ENCODE results near the gene SND1.

The SND1 gene

DNA sequence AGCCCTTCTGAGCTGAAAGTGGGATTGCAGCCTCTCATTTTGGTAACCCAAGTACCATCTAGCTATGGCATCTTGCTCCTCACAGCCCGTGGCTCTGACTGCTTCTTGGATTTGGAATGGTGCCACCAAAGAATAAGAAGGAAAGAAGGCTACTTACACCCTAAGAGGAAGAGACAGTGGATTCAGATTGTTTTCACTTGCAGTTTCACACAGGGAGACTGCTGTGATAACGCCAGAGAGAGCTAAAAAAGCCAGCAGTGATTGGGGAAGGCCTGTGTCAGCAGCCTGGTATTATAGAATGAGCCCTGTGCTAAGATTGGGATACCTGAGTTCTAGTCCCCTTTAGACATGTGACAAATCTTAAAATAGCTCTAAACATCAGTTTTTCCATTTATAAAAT, 382.8 kb downstream of the SND1 start:
- Histone ChIP-seq H4K20me1 (ENCODE audit: low read depth, low read length) (0 out of 2 replicates have a peak, but pooled peaks cover 5% of the 10 kb centered on the region), H3K9ac (ENCODE audit: low read length) (no peak overlapping the region), H3F3A (ENCODE audit: insufficient read depth) (no peaks in the 10 kb centered on the region), H3K9me3 (ENCODE audit: insufficient read depth, low read length) (no peaks in the 10 kb centered on the region), H3K9me2 (replicated peaks; ENCODE audit: insufficient read depth, low read length) (no peaks in the 10 kb centered on the region), H3K4me3 (ENCODE audit: insufficient read depth, low read length, poor library complexity, severe bottlenecking) (no peak overlapping the region), H3K79me2 (ENCODE audit: insufficient read depth, low read length) (no peaks in the 10 kb centered on the region; the same call in 1 of the 2 replicates), H3K27me3 (ENCODE audit: low read length) (no peaks in the 10 kb centered on the region), H3K27ac (ENCODE audit: low read depth, low read length) (no peak overlapping the region), H3K4me2 (ENCODE audit: low read depth, low read length, poor library complexity, severe bottlenecking) (no peak overlapping the region), H2AFZ (ENCODE audit: low read depth, low read length, severe bottlenecking) (no peak overlapping the region), H3K36me3 (ENCODE audit: low read length) (no peaks in the 10 kb centered on the region)
- TF ChIP-seq EZH2phosphoT487 (conservative IDR thresholded peaks at IDR 0.05; ENCODE audit: low read length), result no peak
- TF ChIP-seq, protein P1, sequence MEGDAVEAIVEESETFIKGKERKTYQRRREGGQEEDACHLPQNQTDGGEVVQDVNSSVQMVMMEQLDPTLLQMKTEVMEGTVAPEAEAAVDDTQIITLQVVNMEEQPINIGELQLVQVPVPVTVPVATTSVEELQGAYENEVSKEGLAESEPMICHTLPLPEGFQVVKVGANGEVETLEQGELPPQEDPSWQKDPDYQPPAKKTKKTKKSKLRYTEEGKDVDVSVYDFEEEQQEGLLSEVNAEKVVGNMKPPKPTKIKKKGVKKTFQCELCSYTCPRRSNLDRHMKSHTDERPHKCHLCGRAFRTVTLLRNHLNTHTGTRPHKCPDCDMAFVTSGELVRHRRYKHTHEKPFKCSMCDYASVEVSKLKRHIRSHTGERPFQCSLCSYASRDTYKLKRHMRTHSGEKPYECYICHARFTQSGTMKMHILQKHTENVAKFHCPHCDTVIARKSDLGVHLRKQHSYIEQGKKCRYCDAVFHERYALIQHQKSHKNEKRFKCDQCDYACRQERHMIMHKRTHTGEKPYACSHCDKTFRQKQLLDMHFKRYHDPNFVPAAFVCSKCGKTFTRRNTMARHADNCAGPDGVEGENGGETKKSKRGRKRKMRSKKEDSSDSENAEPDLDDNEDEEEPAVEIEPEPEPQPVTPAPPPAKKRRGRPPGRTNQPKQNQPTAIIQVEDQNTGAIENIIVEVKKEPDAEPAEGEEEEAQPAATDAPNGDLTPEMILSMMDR (IDR thresholded peaks at IDR 0.05; ENCODE audit: insufficient read depth, low read length, poor library complexity, severe bottlenecking), result no peak

DNA sequence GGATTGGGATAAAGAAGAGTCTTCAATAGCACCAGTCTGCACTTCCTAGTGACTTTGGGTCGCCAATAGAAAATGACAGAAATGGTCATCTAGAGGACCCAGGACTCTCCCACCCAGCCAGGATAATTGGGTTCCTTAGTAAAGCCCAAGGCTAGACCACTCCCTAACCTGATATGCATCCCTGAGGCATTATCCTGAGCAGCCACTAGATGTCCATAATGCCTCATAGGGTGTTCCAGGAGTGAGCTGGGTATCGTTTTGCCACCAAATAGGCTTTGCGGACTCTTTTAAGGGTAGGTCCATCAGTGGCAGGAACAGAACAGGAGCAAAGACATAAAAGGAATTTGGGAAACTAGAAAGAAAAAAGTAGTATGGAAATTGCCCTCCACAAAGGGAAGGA, 383.7 kb downstream of the SND1 start:
- Histone ChIP-seq H3K79me2 (ENCODE audit: insufficient read depth, low read length) (no peaks in the 10 kb centered on the region; the same call in 1 of the 2 replicates), H3K9me2 (replicated peaks; ENCODE audit: insufficient read depth, low read length) (no peaks in the 10 kb centered on the region), H3K4me3 (ENCODE audit: insufficient read depth, low read length, poor library complexity, severe bottlenecking) (no peak overlapping the region), H2AFZ (ENCODE audit: low read depth, low read length, severe bottlenecking) (no peak overlapping the region), H3K27me3 (ENCODE audit: low read length) (no peaks in the 10 kb centered on the region), H3K27ac (ENCODE audit: low read depth, low read length) (no peak overlapping the region), H3K9me3 (ENCODE audit: insufficient read depth, low read length) (no peaks in the 10 kb centered on the region), H3F3A (ENCODE audit: insufficient read depth) (no peaks in the 10 kb centered on the region), H3K9ac (ENCODE audit: low read length) (no peak overlapping the region), H3K4me2 (ENCODE audit: low read depth, low read length, poor library complexity, severe bottlenecking) (no peak overlapping the region), H4K20me1 (ENCODE audit: low read depth, low read length) (0 out of 2 replicates have a peak, but pooled peaks cover 5% of the 10 kb centered on the region), H3K36me3 (ENCODE audit: low read length) (no peaks in the 10 kb centered on the region)
- TF ChIP-seq EZH2phosphoT487 (conservative IDR thresholded peaks at IDR 0.05; ENCODE audit: low read length), result no peak
- TF ChIP-seq, protein P1 (IDR thresholded peaks at IDR 0.05; ENCODE audit: insufficient read depth, low read length, poor library complexity, severe bottlenecking), result no peak

DNA sequence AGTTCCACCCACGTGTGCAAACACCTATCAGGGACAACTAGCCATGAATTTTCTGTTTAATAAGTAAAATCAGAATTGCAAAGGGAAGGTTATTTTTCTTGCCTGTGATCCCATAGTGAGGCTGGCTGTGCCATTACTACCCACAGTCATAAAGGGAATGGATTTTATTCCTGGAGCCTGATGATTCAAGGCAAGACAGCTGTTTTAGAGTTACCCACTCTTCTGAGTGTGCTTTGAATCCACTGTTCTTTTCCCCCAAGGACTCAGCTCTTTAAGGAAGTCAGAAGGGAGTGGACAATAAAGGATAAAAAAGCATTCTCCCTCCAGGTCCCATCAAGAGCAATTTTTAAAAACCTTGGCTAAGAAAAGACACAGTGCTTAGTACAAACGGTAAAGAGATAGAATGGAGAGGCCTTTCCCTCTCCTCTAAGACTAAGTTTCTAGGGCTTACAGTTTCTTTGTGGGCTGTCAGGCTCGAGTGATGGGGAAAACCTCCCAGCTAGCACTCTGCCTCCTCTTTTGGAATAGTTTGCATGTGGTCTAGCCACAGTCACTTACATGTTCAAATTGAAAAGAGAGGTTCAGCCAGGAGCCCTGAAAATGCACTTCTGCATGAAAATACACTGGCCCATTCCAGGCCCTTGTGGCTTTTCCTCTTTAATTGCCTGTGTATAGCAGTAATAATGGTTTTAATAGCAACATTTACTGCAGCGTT, 384.4 kb downstream of the SND1 start:
- Histone ChIP-seq H3K79me2 (ENCODE audit: insufficient read depth, low read length) (no peaks in the 10 kb centered on the region; the same call in 1 of the 2 replicates), H3K9me2 (replicated peaks; ENCODE audit: insufficient read depth, low read length) (no peaks in the 10 kb centered on the region), H3K9ac (ENCODE audit: low read length) (no peak overlapping the region), H3K4me3 (ENCODE audit: insufficient read depth, low read length, poor library complexity, severe bottlenecking) (no peak overlapping the region), H3F3A (ENCODE audit: insufficient read depth) (no peaks in the 10 kb centered on the region), H3K4me2 (ENCODE audit: low read depth, low read length, poor library complexity, severe bottlenecking) (peak overlapping the region; percentile 10), H3K9me3 (ENCODE audit: insufficient read depth, low read length) (no peaks in the 10 kb centered on the region), H2AFZ (ENCODE audit: low read depth, low read length, severe bottlenecking) (no peak overlapping the region), H4K20me1 (ENCODE audit: low read depth, low read length) (0 out of 2 replicates have a peak, but pooled peaks cover 5% of the 10 kb centered on the region), H3K27ac (ENCODE audit: low read depth, low read length) (no peak overlapping the region), H3K36me3 (ENCODE audit: low read length) (no peaks in the 10 kb centered on the region), H3K27me3 (ENCODE audit: low read length) (no peaks in the 10 kb centered on the region)
- TF ChIP-seq EZH2phosphoT487 (conservative IDR thresholded peaks at IDR 0.05; ENCODE audit: low read length), result no peak
- TF ChIP-seq, protein P1 (IDR thresholded peaks at IDR 0.05; ENCODE audit: insufficient read depth, low read length, poor library complexity, severe bottlenecking), result no peak

All from SU-DHL-6 (cell line).